ENCODE data around the gene ZFP36L1.

ZFP36L1 gene

GRCh38 chr14:68759937-68760336 lies 32.9 kb downstream of the ZFP36L1 start:
- no peak for DNase-seq

DNA sequence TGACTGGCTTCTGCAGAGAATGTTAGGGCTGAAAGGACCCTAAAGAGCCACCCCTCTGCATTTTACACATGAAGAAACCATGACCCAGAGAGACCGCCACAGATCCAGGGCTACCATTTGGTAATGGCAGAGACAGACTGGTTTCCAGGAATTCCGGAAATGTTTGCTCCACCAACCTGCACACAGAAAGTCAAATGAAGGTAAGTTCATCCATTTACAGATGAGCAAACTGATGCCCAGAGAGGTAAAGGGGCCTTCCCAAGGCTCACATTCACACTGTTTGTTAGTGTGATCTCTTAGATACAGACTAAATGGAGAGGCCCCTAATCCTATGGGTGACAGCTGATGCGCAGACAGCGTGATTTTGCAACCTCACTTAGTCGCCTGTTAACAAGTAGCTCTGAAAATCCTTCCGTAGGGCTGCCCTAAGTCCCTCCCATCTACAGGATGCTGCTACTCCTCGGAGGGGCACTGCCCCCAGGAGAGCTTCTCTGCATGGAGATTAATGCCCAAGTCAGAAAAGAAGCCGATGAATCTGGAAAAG lies 33.8 kb downstream of the ZFP36L1 start:
- DNase-seq, result no peak

DNA sequence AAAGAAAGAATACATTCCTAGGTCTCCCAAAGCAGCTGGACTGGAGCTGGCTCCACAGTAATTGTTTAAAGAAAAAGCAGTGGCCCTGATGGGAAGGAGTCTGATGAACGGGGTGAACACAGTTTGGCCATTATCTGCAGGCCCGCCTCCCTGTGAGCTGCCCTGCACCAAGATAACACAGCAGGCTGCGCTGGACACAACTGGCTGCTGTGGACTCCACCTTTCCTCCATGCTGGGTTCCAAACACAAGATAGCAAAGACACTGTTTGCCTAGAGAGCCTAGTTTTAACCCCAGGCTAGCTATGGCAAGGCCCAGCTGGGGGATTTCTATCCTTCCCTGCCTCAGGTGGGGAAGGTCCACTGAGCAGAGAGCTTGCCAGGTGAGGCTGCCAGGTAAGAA lies 34.6 kb downstream of the ZFP36L1 start:
- no peak for DNase-seq

- no peak for DNase-seq
Measured at GRCh38 chr14:68757618-68758081, 35.2 kb downstream of the ZFP36L1 start.

DNA sequence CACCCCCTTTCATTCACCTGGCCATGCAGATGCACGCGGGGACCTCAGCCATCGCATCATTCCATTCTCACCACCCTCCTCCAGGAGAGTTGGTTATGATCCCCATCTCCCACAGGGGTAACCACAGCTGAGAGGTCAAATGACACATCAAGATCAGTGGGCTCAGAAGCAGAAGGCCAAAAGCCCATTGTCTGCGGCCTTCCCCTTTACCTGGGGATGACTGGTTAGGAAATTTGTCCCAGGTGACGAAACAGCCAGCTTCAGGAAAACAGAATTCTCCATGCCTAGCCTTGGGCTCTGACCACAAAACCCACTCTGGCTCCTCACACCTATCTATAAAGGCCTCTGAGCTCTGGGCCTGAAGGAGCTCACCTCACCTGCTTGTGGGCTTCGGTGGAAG lies 36.1 kb downstream of the ZFP36L1 start:
- no peak for DNase-seq

DNA sequence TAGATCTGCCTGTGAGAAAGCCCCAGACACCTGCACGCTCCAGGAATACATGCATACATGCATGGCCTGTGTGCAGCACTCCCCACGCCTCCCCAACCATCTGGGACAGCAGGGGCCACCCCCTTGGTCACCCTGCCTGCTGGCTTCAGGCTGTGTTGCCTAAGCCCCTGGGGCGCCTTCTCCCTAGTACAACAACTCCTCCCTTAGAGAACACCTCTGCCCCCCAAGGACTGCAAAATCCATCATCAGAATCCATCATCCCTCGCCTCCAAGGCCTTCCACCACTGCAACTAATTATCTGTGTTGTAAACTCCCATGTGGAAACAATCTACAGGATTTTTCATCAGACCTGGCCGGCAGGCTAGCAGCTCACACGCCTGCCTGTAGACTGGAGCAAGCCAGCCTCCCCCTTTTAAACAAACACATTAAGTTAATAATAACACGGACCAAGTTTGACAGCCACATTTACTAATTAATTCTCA lies 36.8 kb downstream of the ZFP36L1 start:
- DNase-seq, result no peak

GRCh38 chr14:68755016-68755353 lies 37.9 kb downstream of the ZFP36L1 start:
- no peak for DNase-seq

DNA sequence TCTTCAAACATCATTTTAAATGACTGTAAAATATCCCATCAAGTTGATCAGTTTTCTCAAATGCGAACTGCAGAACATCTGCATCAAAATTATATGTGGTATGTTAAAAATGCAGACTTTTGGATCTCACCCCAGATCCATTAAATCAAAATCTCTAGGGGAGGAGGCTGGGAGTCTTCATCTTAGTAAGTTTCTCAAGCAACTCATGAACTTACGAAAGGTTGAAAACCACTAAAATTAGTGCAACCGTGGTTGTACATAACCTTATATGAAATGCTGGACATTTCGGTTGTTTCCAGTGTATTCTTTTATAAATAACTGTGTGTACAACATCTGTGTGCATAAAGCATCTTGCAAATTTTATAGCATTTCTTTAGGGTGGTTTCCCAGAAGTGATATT lies 39.2 kb downstream of the ZFP36L1 start:
- no peak for DNase-seq

- no peak for DNase-seq
Measured at GRCh38 chr14:68752271-68753006, 40.4 kb downstream of the ZFP36L1 start.

DNA sequence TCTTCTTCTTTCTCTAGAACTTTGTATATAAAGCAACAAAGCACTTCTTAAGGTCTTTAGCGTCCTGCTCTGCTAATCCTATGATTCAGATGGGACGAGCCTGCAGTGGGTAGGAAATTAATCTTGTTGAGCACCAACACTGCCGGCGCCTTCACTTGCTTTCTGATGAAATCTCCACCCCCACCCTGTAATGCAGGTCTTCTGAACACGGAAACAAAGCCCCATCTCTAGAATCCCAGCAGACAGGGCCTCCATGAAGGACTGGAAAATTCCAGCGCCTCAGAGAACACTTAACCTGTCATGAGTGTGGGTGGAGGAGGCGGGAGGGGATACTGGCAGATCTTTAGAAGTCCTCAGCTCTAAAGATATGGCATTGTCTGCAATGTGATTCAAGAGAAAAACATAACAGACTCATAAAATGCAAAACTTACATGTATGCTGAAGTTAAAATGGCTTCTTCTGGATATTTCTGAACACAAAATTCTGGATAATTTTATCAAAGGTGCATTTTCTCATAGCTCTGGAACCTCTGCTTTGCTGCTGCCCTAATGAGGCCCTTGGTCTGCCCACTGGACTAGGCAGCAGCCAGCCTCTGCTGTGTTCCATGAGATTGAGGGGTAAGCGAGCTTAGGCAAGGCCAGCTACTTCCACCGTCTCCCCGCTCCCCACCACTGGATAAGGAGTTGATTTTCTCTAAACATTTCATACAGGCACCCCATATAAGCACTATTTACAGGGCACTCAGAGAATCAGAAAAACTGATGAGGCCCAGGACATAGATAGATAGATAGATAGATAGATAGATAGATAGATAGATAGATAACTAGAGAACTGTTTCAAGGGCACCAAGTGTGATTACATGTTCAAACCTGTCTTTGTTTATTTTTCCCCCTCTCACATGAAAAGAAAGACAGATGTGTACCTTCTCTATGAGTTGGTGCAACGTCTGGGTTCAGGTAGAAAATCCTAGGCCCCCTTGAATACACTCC lies 43.1 kb downstream of the ZFP36L1 start:
- DNase-seq, result no peak

DNA sequence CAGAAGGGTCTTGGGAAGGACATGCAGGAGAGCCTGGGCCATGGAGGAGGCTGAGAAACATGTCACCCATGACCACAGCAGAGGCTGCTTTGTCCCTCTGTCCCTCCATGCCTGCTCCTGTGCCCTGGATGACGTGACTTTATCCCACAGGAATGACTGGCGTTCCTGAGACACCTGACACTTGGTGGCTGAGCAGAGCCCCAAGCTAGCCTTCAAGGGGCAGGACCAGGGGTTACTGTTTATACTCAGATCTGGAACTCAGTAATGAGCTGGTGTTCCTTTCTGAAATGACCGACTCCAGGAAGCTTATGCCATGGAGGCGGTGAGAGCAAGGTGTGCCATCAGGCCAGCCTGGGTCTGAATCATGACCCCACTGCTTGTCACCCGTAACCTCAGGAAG lies 44.2 kb downstream of the ZFP36L1 start:
- no peak for DNase-seq

GRCh38 chr14:68748260-68748659 lies 44.6 kb downstream of the ZFP36L1 start:
- no peak for DNase-seq

GRCh38 chr14:68747393-68747792 lies 45.5 kb downstream of the ZFP36L1 start:
- DNase-seq, result no peak

DNA sequence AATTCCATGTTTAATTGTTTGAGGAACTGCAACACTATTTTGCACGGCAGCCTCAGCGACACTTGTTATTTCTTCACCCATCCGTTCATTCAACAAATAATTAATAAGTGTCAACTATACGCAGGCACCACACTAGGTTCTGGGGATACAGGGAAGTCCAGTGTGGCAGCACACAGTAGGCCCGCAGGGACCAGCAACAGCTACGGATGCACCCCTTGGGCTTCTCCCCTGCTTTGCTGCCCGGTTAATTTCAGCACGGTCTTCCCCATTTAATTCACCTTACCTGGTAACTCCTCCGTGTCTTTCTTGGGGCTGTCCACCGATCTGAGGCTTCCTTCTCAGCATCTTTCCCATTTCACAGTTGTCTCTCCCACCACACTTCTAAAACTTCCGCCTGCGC lies 48.3 kb downstream of the ZFP36L1 start:
- DNase-seq, result no peak

GRCh38 chr14:68741839-68742470 lies 50.9 kb downstream of the ZFP36L1 start:
- DNase-seq, result no peak

GRCh38 chr14:68741477-68741791 lies 51.4 kb downstream of the ZFP36L1 start:
- no peak for DNase-seq

DNA sequence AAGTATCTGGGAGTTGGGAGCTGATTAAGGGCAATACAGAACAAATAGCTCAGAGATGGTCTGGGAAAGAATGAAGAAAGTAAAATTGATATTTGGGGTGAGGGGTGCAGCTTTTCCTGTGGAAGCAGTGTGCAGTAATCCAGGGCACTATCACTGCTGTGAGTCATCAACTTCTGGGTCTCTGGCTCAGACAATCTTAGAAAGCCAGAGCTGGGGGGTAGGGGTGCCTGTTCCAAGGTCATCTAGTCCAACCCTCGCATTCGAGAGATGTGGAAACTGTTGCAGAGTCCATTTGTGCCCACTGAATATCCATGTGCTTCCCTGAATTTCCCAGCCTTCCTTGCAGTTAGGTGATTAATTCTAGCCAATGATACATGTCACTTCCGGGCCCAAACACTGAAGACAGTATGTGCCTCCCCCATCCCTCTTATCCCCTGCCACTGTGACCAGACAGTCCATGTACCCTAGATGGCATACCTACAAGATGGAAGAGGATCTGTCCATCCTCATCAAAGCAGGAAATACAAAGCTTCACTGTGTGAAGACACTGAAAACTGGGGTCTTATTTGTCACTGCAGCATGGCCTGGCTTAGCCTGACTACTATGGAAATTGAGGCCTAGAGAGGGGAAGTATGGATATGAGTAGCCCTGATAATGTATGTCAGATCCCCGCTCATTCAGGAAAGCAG lies 51.9 kb downstream of the ZFP36L1 start:
- DNase-seq, result no peak

DNA sequence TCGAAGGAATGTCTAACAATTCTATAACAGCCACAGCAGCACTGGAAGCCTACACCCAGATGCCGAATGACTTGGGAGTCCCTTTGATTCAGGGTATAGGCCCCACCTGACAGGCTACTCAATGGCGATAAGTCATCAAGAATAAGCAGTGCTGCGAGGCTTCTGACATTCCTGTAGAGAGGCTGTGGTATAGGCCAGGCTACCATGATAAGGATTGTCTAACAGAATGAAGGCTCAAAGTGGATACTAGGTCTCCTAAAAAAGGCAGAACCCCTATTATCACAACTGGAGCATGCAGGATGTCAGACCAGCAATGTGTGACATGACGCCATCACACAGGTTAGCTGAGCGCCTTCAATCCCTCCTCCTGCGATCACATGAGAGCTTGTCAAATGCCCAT lies 53.2 kb downstream of the ZFP36L1 start:
- DNase-seq, result no peak

- no peak for DNase-seq
Measured at GRCh38 chr14:68738559-68738958, 54.3 kb downstream of the ZFP36L1 start.
